Suprapubic skin (tissue), 4 donors: ENCODE measurements around the gene RAB23. TPM values are rescaled to one million over a fixed set of nuclear protein-coding genes. Genes with fewer than 3 reads are reported as not detected.

Experiments used
- DNase-seq, 2 donors: peaks; one replicate each; pipeline ENCODE4 v3.0.0-alpha.2; 2019; ENCODE audit warnings: low spot score in 2 of 2
- H3K27ac ChIP-seq: fragments of 200-600 bp; sonication (generic); one replicate; pipeline ENCODE4 v1.5.1; 2019
- H3K27me3 ChIP-seq: fragments of 200-600 bp; sonication (generic); one replicate; pipeline ENCODE4 v1.5.1; 2019
- H3K36me3 ChIP-seq: fragments of 200-600 bp; sonication (generic); one replicate; pipeline ENCODE4 v1.5.1; 2019
- H3K4me1 ChIP-seq: fragments of 200-600 bp; sonication (generic); one replicate; pipeline ENCODE4 v1.5.1; 2019
- H3K4me3 ChIP-seq: fragments of 200-600 bp; sonication (generic); one replicate; pipeline ENCODE4 v1.5.1; 2019; ENCODE audit warnings: mild to moderate bottlenecking
- H3K9me3 ChIP-seq: fragments of 200-600 bp; sonication (generic); one replicate; pipeline ENCODE4 v1.5.1; 2019
- CTCF ChIP-seq, 2 donors: fragments of 200-600 bp in 1 of 2; fragments of 450-650 bp in 1 of 2; sonication (generic) in 1 of 2; IDR thresholded peaks; one replicate each; pipeline ENCODE4 v1.5.1; 2016 to 2019; ENCODE audit warnings: antibody characterized with exemption in 2 of 2, mild to moderate bottlenecking in 1 of 2, moderate library complexity in 1 of 2
- EP300 ChIP-seq: sonication (generic); formaldehyde crosslinking; IDR thresholded peaks from one replicate; pipeline ENCODE4 v1.6.1; 2017; ENCODE audit warnings: antibody characterized with exemption
- POLR2A ChIP-seq, 2 donors: fragments of 450-650 bp; IDR thresholded peaks; one replicate each; pipeline ENCODE4 v1.6.1; 2017; ENCODE audit warnings: antibody characterized with exemption in 2 of 2, mild to moderate bottlenecking in 2 of 2, moderate library complexity in 2 of 2
- POLR2AphosphoS5 ChIP-seq, 3 donors: sonication (generic); formaldehyde crosslinking; IDR thresholded peaks; one replicate each; pipeline ENCODE4 v1.6.1; 2017; ENCODE audit warnings: antibody characterized with exemption in 3 of 3
- WGBS: methylation state at CpG from one replicate; pipeline ENCODE4 v1.1.5; 2018; 5-methylcytosine and 5-hydroxymethylcytosine counted together
- total RNA-seq, 4 donors: library from RNA; depleted of rRNA; stranded (reverse); fragments of >200 nt; gene quantifications; one replicate each; pipeline ENCODE4 v1.1.0, GENCODE V29; 2016

Gene RAB23
- total RNA-seq, 4 donors from 2014 or later = 4.9 to 8.3 (median 5.9) TPM

GRCh38 chr6:57262901-57263694, 41.0 kb upstream of the RAB23 start:
- peaks cover 6% of the 10 kb centered on the region for H3K4me1 ChIP-seq
- H3K27ac ChIP-seq = peak overlapping the region; percentile 67
- H3K36me3 ChIP-seq = no peaks in the 10 kb centered on the region
- DNase-seq = no peak
- no peaks in the 10 kb centered on the region for H3K9me3 ChIP-seq
- no peaks in the 10 kb centered on the region for H3K27me3 ChIP-seq
- WGBS = 48% methylated on average over 3 of the region's 3 CpGs
- H3K4me3 ChIP-seq = no peak overlapping the region
- TF ChIP-seq POLR2A (IDR thresholded peaks at IDR 0.05) = no peak
- TF ChIP-seq CTCF (IDR thresholded peaks at IDR 0.05) = no peak
- TF ChIP-seq POLR2AphosphoS5 (IDR thresholded peaks at IDR 0.05) = no peak
- no peak for TF ChIP-seq EP300

- Histone ChIP-seq H3K9me3 (no peaks in the 10 kb centered on the region), H3K27ac (peak overlapping the region; percentile 67), H3K4me1 (peaks cover 8% of the 10 kb centered on the region), H3K27me3 (no peaks in the 10 kb centered on the region), H3K36me3 (no peaks in the 10 kb centered on the region), H3K4me3 (no peak overlapping the region)
- DNase-seq = peak; percentile 85 to 89
- TF ChIP-seq POLR2AphosphoS5 (IDR thresholded peaks at IDR 0.05) = no peak
- TF ChIP-seq POLR2A (IDR thresholded peaks at IDR 0.05) = no peak
- WGBS = 63% methylated on average over 2 of the region's 2 CpGs
These were observed 40.4 kb upstream of the RAB23 start for GRCh38 chr6:57262488-57262887.

GRCh38 chr6:57261926-57262325, 39.8 kb upstream of the RAB23 start:
- H3K4me1 ChIP-seq = peaks cover 10% of the 10 kb centered on the region
- no peak for DNase-seq
- H3K4me3 ChIP-seq = no peak overlapping the region
- H3K9me3 ChIP-seq = no peaks in the 10 kb centered on the region
- WGBS = 65% methylated on average over 2 of the region's 2 CpGs
- TF ChIP-seq CTCF (IDR thresholded peaks at IDR 0.05) = no peak
- no peak for TF ChIP-seq POLR2AphosphoS5 (IDR thresholded peaks at IDR 0.05)
- TF ChIP-seq EP300 = no peak
- no peak for TF ChIP-seq POLR2A (IDR thresholded peaks at IDR 0.05)
- peak overlapping the region; percentile 38 for H3K27ac ChIP-seq
- no peaks in the 10 kb centered on the region for H3K27me3 ChIP-seq
- H3K36me3 ChIP-seq = no peaks in the 10 kb centered on the region

- Histone ChIP-seq H3K4me3 (no peak overlapping the region), H3K36me3 (no peaks in the 10 kb centered on the region), H3K27ac (no peak overlapping the region), H3K9me3 (no peaks in the 10 kb centered on the region), H3K4me1 (peaks cover 10% of the 10 kb centered on the region), H3K27me3 (no peaks in the 10 kb centered on the region)
- TF ChIP-seq POLR2AphosphoS5 (IDR thresholded peaks at IDR 0.05) (no peak), EP300 (no peak), CTCF (IDR thresholded peaks at IDR 0.05) (no peak), POLR2A (IDR thresholded peaks at IDR 0.05) (no peak)
- no peak for DNase-seq
- WGBS = 94% methylated on average over 2 of the region's 2 CpGs
These were observed 37.0 kb upstream of the RAB23 start for GRCh38 chr6:57259064-57259463.

GRCh38 chr6:57257911-57258541, 35.9 kb upstream of the RAB23 start:
- Histone ChIP-seq H3K4me1 (peaks cover 8% of the 10 kb centered on the region), H3K27me3 (no peaks in the 10 kb centered on the region), H3K9me3 (no peaks in the 10 kb centered on the region), H3K27ac (peak overlapping the region; percentile 79), H3K4me3 (peak overlapping the region; percentile 12), H3K36me3 (no peaks in the 10 kb centered on the region)
- no peak for DNase-seq
- TF ChIP-seq CTCF (IDR thresholded peaks at IDR 0.05) = no peak
- no peak for TF ChIP-seq POLR2A (IDR thresholded peaks at IDR 0.05)
- no peak for TF ChIP-seq EP300
- TF ChIP-seq POLR2AphosphoS5 (IDR thresholded peaks at IDR 0.05) = no peak
- 69% methylated on average over 10 of the region's 10 CpGs for WGBS
